Hepatocyte (in vitro differentiated cells): ENCODE results near the gene EXOSC9.

Source experiments
- EZH2 ChIP-seq: fragments of 200-600 bp; sonication (generic); IDR thresholded peaks from 2 replicates; pipeline ENCODE4 v1.6.1; 2016; ENCODE audit warnings: antibody characterized with exemption, mild to moderate bottlenecking, borderline replicate concordance
- EZH2phosphoT487 ChIP-seq: fragments of 200-600 bp; sonication (generic); IDR thresholded peaks from one replicate; pipeline ENCODE4 v1.6.1; 2018; ENCODE audit warnings: antibody characterized with exemption, mild to moderate bottlenecking, low read depth, moderate library complexity; ENCODE audit not compliant: unreplicated experiment, severe bottlenecking
- TF ChIP-seq, protein P1 (sequence below): fragments of 200-600 bp; sonication (generic); IDR thresholded peaks from 2 replicates; pipeline ENCODE4 v1.5.1; 2016; ENCODE audit warnings: antibody characterized with exemption, mild to moderate bottlenecking; ENCODE audit not compliant: poor library complexity

DNA sequence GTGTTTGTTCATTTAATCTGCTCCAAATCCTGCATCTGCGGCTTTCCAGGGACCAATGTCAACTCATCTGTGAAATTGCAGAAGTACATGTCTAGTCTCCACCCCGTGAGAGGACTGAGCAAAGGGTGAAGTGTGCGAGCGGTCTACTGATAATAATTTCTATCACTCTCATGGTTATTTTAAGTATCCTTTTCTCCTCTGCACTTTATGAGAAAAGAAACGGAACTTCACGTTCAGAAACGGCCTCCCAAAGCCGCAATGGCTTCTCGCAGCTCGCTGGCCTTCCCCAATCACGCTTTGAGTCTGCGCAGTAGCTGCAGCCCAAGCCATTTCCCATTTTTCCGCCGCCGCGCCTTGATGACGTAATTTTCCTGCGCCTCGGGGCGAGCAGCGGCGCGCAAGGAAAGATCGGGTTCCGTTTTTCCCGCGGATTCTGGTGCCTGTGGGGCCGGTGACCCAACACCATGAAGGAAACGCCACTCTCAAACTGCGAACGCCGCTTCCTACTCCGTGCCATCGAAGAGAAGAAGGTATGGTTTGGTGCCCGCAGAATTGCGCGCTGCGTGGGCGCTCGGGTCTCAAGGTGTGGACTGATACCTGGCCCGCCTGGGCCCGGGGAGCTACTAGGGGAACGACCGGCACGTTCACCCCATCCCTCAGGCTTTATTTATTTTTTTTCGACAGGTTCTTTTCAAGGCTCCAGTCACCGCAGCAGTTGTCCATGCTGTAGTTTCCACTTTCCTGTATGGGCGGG lies at the start of gene EXOSC9:
- TF ChIP-seq, protein P1, sequence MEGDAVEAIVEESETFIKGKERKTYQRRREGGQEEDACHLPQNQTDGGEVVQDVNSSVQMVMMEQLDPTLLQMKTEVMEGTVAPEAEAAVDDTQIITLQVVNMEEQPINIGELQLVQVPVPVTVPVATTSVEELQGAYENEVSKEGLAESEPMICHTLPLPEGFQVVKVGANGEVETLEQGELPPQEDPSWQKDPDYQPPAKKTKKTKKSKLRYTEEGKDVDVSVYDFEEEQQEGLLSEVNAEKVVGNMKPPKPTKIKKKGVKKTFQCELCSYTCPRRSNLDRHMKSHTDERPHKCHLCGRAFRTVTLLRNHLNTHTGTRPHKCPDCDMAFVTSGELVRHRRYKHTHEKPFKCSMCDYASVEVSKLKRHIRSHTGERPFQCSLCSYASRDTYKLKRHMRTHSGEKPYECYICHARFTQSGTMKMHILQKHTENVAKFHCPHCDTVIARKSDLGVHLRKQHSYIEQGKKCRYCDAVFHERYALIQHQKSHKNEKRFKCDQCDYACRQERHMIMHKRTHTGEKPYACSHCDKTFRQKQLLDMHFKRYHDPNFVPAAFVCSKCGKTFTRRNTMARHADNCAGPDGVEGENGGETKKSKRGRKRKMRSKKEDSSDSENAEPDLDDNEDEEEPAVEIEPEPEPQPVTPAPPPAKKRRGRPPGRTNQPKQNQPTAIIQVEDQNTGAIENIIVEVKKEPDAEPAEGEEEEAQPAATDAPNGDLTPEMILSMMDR = no peak
- no peak for TF ChIP-seq EZH2
- no peak for TF ChIP-seq EZH2phosphoT487
